Endothelial cell of umbilical vein (primary cell): ENCODE measurements around the gene BPIFB3. TPM values are rescaled to one million over a fixed set of nuclear protein-coding genes. Genes with fewer than 3 reads are reported as not detected.
"Not testable (repeated sequence)": the region's sequence is repeated elsewhere in the genome, so short reads cannot be mapped to it uniquely, and the experiment has no call there.

ENCODE experiments used
- BruUV-seq: library from RNA; stranded (reverse); fragments of 400-500 nt; replicated peaks from 2 replicates; lab custom pipeline; 2021; lab: Mats Ljungman, UMichigan
- CTCF ChIA-PET: fragments of 300-600, 350-600 bp; sonication (Branson Sonifier 250); formaldehyde crosslinking; loops from one replicate; lab custom pipeline; 2021; ENCODE audit warnings: antibody characterized with exemption, inconsistent platforms; lab: Charles Lee
- POLR2A ChIA-PET: fragments of 300-600, 350-600 bp; sonication (Branson Sonifier 250); formaldehyde crosslinking; loops from one replicate; lab custom pipeline; 2021; ENCODE audit warnings: antibody characterized with exemption, inconsistent platforms; lab: Charles Lee
- DNase-seq: peaks from one replicate; pipeline ENCODE4 v3.0.0-alpha.2; 2011; ENCODE audit warnings: low read depth, low spot score
- FAIRE-seq: peaks from 2 replicates; lab custom pipeline; 2011; peaks lifted over from hg19 to GRCh38; lab: Jason Lieb, UNC
- H2AFZ ChIP-seq: 2 replicates; pipeline ENCODE4 v1.6.0; 2012; ENCODE audit warnings: low read depth, low read length, control low read depth, inconsistent platforms
- H3K27ac ChIP-seq: 2 replicates; pipeline ENCODE4 v1.5.1; 2011; ENCODE audit warnings: low read depth, mild to moderate bottlenecking, control low read depth, low read length, moderate library complexity; ENCODE audit not compliant: insufficient read depth
- H3K27me3 ChIP-seq, 2 experiments: 2 replicates each; pipeline versions ENCODE4 v1.6.0 to v1.6.1; 2011; ENCODE audit warnings: low read length in 2 of 2, mixed read lengths in 1 of 2; ENCODE audit not compliant: control insufficient read depth in 2 of 2, insufficient read depth in 2 of 2
- H3K36me3 ChIP-seq, 2 experiments: 2 replicates in 1 of 2; 3 replicates in 1 of 2; pipeline ENCODE4 v1.5.1; 2011; ENCODE audit warnings: low read length in 2 of 2, mild to moderate bottlenecking in 1 of 2, moderate library complexity in 1 of 2; ENCODE audit not compliant: control insufficient read depth in 2 of 2, insufficient read depth in 2 of 2; ENCODE audit errors: extremely low read depth in 1 of 2
- H3K4me1 ChIP-seq: 3 replicates; pipeline ENCODE4 v1.5.1; 2011; ENCODE audit warnings: mild to moderate bottlenecking, low read length; ENCODE audit not compliant: control insufficient read depth, insufficient read depth; ENCODE audit errors: extremely low read depth
- H3K4me2 ChIP-seq: 2 replicates; pipeline ENCODE4 v1.6.1; 2011; ENCODE audit warnings: low read length, control low read depth, mixed read lengths; ENCODE audit not compliant: insufficient read depth
- H3K4me3 ChIP-seq, 3 experiments: fragments of 200-600 bp in 1 of 3; sonication (generic), shearing (Covaris generic) in 1 of 3; replicated peaks in 1 of 3; 2 replicates each; pipeline ENCODE4 v1.5.1; 2011 to 2016; ENCODE audit warnings: control low read depth in 3 of 3, low read length in 3 of 3, mild to moderate bottlenecking in 2 of 3, inconsistent platforms in 1 of 3, low read depth in 1 of 3, moderate library complexity in 1 of 3; ENCODE audit not compliant: insufficient read depth in 1 of 3
- H3K79me2 ChIP-seq: 2 replicates; pipeline ENCODE4 v1.6.0; 2012; ENCODE audit warnings: low read length, inconsistent platforms; ENCODE audit not compliant: control insufficient read depth, insufficient read depth
- H3K9ac ChIP-seq: replicated peaks from 2 replicates; pipeline ENCODE3; 2011; ENCODE audit warnings: low read length, control low read depth; ENCODE audit not compliant: insufficient read depth; ENCODE audit errors: extremely low read depth
- H3K9me1 ChIP-seq: replicated peaks from 3 replicates; pipeline ENCODE4 v1.6.0; 2011; ENCODE audit warnings: mild to moderate bottlenecking, low read length; ENCODE audit not compliant: control insufficient read depth, insufficient read depth; ENCODE audit errors: extremely low read depth
- H3K9me3 ChIP-seq: replicated peaks from 2 replicates; pipeline ENCODE4 v1.5.1; 2012; ENCODE audit warnings: low read length, inconsistent platforms; ENCODE audit not compliant: control insufficient read depth, insufficient read depth
- H4K20me1 ChIP-seq: replicated peaks from 2 replicates; pipeline ENCODE3; 2011; ENCODE audit warnings: mild to moderate bottlenecking, low read length; ENCODE audit not compliant: control insufficient read depth, insufficient read depth; ENCODE audit errors: extremely low read depth
- EZH2 ChIP-seq: IDR thresholded peaks from 2 replicates; pipeline ENCODE4 v1.6.1; 2012; ENCODE audit warnings: borderline replicate concordance, low read depth, mild to moderate bottlenecking, moderate library complexity, low read length, inconsistent platforms; ENCODE audit not compliant: severe bottlenecking
- FOS ChIP-seq: IDR thresholded peaks from 2 replicates; pipeline ENCODE4 v1.6.1; 2011; ENCODE audit warnings: mild to moderate bottlenecking, low read length, moderate library complexity, borderline replicate concordance; ENCODE audit not compliant: insufficient read depth
- GATA2 ChIP-seq: IDR thresholded peaks from 2 replicates; pipeline ENCODE4 v1.7.0; 2011; ENCODE audit warnings: low read depth, mild to moderate bottlenecking, moderate library complexity, mixed read lengths, low read length; ENCODE audit not compliant: insufficient read length, insufficient read depth
- JUN ChIP-seq: IDR thresholded peaks from 2 replicates; pipeline ENCODE4 v1.6.1; 2011; ENCODE audit warnings: borderline replicate concordance, low read depth; ENCODE audit not compliant: insufficient read length, insufficient read depth
- MYC ChIP-seq: IDR thresholded peaks from one replicate; pipeline ENCODE4 v1.6.1; 2011; ENCODE audit warnings: mild to moderate bottlenecking, low read depth, low read length
- POLR2A ChIP-seq: IDR thresholded peaks from 2 replicates; pipeline ENCODE4 v1.6.1; 2012; ENCODE audit warnings: low read depth, mild to moderate bottlenecking, control low read depth, low read length
- POLR2AphosphoS5 ChIP-seq: IDR thresholded peaks from 2 replicates; pipeline ENCODE4 v1.6.1; 2012; ENCODE audit warnings: low read depth, mild to moderate bottlenecking, control low read depth, low read length, moderate library complexity; ENCODE audit not compliant: insufficient read depth
- dilution Hi-C: fragments of 300-500 bp; cut with MboI; formaldehyde crosslinking; loops from one replicate; pipeline ENCODE4 v1.15.0; 2019; ENCODE audit warnings: low sequenced_read_pairs; ENCODE audit not compliant: extremely low pct_ligation_motif_present
- intact Hi-C: fragments of 100-400 bp; cut with micrococcal nuclease; formaldehyde crosslinking; loops from one replicate; pipeline ENCODE4 v1.10.0; 2022
- polyA plus RNA-seq, 4 experiments: library from polyadenylated mRNA; depleted of rRNA in 3 of 4; stranded (reverse) in 3 of 4; unstranded in 1 of 4; fragments of >200 nt; gene quantifications; 2 replicates each; pipeline versions ENCODE4 v1.2.1 to v1.2.3, GENCODE V29; 2011 to 2012; ENCODE audit warnings: missing spikeins in 1 of 4
- total RNA-seq: library from RNA; stranded (reverse); gene quantifications from 2 replicates; pipeline ENCODE4 v1.2.3, GENCODE V29; 2021
- TF ChIP-seq, protein P1 (sequence below): IDR thresholded peaks from 2 replicates; pipeline ENCODE4 v1.6.1; 2011; ENCODE audit not compliant: insufficient read depth, insufficient read length
- TF ChIP-seq, protein P2 (sequence below), 2 donors: IDR thresholded peaks; 1 replicate in 1 of 2; 2 replicates in 1 of 2; pipeline ENCODE4 v1.5.1; 2011; ENCODE audit warnings: low read length in 2 of 2, mild to moderate bottlenecking in 2 of 2, moderate library complexity in 2 of 2, control low read depth in 1 of 2, inconsistent platforms in 1 of 2, low read depth in 1 of 2; ENCODE audit not compliant: insufficient read depth in 1 of 2; ENCODE audit errors: extremely low read depth in 1 of 2

The BPIFB3 gene
- total and polyA plus RNA-seq, 2 donors (not counting 3 experiments of a cell fraction or from before 2014, with no cell fraction given) = not detected

DNA sequence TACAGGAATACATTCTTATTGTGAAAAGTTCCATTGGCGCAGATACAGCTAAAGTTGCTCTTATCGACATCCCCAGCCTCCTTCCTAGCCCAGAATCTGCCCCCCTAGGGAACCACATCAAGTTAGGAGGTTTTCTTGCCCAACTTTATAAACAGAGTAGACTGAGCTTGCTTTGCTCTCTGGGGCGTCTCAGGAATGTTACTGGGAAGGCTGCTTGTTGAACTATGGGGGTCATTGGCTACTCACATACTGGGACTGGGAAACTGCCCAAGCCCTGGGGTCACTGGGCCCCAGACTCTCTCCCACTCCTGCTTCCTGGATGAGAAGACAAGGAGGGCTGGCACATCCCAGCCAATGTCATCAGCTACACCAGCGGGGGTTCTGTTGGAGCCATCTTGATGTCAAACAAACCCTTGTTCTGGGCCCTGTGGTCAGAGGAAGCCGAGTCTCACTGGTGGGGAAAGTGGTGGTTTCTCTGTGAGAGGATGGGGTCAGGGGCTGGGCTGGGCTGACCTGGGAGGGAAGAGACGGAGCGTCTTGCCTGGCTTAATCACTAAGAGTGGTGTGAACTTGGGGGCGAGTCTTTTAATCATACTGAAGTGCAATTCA lies 51.7 kb downstream of the BPIFB3 start:
- TF ChIP-seq EZH2 (no peak), GATA2 (no peak), MYC (no peak), POLR2A (no peak), POLR2AphosphoS5 (no peak), FOS (no peak), JUN (no peak)
- TF ChIP-seq, protein P1, sequence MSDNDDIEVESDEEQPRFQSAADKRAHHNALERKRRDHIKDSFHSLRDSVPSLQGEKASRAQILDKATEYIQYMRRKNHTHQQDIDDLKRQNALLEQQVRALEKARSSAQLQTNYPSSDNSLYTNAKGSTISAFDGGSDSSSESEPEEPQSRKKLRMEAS = no peak
- TF ChIP-seq, protein P2, sequence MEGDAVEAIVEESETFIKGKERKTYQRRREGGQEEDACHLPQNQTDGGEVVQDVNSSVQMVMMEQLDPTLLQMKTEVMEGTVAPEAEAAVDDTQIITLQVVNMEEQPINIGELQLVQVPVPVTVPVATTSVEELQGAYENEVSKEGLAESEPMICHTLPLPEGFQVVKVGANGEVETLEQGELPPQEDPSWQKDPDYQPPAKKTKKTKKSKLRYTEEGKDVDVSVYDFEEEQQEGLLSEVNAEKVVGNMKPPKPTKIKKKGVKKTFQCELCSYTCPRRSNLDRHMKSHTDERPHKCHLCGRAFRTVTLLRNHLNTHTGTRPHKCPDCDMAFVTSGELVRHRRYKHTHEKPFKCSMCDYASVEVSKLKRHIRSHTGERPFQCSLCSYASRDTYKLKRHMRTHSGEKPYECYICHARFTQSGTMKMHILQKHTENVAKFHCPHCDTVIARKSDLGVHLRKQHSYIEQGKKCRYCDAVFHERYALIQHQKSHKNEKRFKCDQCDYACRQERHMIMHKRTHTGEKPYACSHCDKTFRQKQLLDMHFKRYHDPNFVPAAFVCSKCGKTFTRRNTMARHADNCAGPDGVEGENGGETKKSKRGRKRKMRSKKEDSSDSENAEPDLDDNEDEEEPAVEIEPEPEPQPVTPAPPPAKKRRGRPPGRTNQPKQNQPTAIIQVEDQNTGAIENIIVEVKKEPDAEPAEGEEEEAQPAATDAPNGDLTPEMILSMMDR (IDR thresholded peaks at IDR 0.05; ENCODE audit: extremely low read depth in 1 of 2, insufficient read depth in 1 of 2, low read depth in 1 of 2, low read length in 2 of 2) = no peak
- no peaks in the 10 kb centered on the region for H4K20me1 ChIP-seq
- no peak overlapping the region for H3K9ac ChIP-seq
- BruUV-seq = no TSS peak
- H3K27ac ChIP-seq = no peak overlapping the region
- dilution Hi-C loops (no loop called here), intact Hi-C loops (no loop called here)
- FAIRE-seq (no peak), DNase-seq (no peak)
- H3K9me1 ChIP-seq = no peaks in the 10 kb centered on the region
- no peaks in the 10 kb centered on the region for H3K79me2 ChIP-seq
- H2AFZ ChIP-seq = no peak overlapping the region
- ChIA-PET CTCF (interaction anchor here (0.8 kb wide), 1 partner anchor 196 kb away, joined by 3 read pairs; no protein-coding TSS in a partner anchor), POLR2A (no interaction called here)
- H3K4me2 ChIP-seq = no peak overlapping the region
- no peaks in the 10 kb centered on the region for H3K36me3 ChIP-seq
- no peaks in the 10 kb centered on the region for H3K4me1 ChIP-seq
- no peaks in the 10 kb centered on the region for H3K9me3 ChIP-seq
- no peak overlapping the region for H3K4me3 ChIP-seq
- H3K27me3 ChIP-seq = no peaks in the 10 kb centered on the region

DNA sequence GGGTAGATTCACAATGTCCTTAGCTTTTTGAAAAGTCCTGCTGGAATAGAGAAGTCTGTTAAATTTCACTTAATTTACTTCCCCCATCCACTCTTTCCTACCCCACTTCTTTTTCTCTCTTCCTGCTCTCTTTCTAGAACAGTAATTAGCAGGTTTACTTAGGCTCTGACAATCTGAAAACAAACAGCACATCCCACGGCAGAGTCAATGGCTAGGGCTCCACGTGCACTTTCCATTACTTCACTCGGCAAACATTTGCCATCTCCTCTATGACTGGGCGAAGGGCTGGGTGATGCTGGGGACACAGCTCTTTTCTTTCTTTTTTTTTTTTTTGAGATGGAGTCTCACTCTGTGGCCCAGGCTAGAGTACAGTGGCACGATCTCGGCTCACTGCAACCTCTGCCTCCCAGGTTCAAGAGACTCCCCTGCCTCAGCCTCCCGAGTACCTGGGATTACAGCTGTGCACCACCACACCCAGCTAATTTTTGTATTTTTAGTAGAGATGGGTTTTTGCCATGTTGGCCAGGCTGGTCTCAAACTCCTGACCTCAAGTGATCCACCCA lies 52.4 kb downstream of the BPIFB3 start:
- FAIRE-seq, H3K27me3 ChIP-seq, H3K36me3 ChIP-seq, DNase-seq, H2AFZ ChIP-seq, H3K9ac ChIP-seq, H3K4me2 ChIP-seq, H3K4me3 ChIP-seq, H3K9me3 ChIP-seq, BruUV-seq, H3K4me1 ChIP-seq, H4K20me1 ChIP-seq, H3K27ac ChIP-seq, POLR2A ChIA-PET, H3K79me2 ChIP-seq, dilution Hi-C loops, H3K9me1 ChIP-seq, intact Hi-C loops: not testable (repeated sequence)
- CTCF ChIA-PET = interaction anchor here (0.8 kb wide), 1 partner anchor 195 kb away, joined by 3 read pairs; no protein-coding TSS in a partner anchor
